Stomach (tissue), 4 donors: ENCODE data around the gene ISG20.

Experiments used
- CTCF ChIP-seq, 7 experiments: fragments of 450-650 bp in 4 of 7; fragments of 200-600 bp in 3 of 7; sonication (generic) in 3 of 7; IDR thresholded peaks; one replicate each; pipeline ENCODE4 v1.5.1; 2016 to 2019; ENCODE audit warnings: antibody characterized with exemption in 7 of 7, control low read depth in 2 of 7, mild to moderate bottlenecking in 1 of 7
- POLR2A ChIP-seq, 4 donors: fragments of 450-650 bp; IDR thresholded peaks; one replicate each; pipeline ENCODE4 v1.6.1; 2016; ENCODE audit warnings: antibody characterized with exemption in 4 of 4, control low read depth in 2 of 4, mild to moderate bottlenecking in 1 of 4, moderate library complexity in 1 of 4

GRCh38 chr15:88636654-88637053 is 2.2 kb upstream of the ISG20 start:
- no peak for TF ChIP-seq CTCF (IDR thresholded peaks at IDR 0.05)
- no peak for TF ChIP-seq POLR2A (IDR thresholded peaks at IDR 0.05)
